ENCODE results near the gene CDH11.

- TF ChIP-seq EZH2 (IDR thresholded peaks at IDR 0.05; ENCODE audit: low read length, missing control alignments), result no peak
- TF ChIP-seq, protein P1, sequence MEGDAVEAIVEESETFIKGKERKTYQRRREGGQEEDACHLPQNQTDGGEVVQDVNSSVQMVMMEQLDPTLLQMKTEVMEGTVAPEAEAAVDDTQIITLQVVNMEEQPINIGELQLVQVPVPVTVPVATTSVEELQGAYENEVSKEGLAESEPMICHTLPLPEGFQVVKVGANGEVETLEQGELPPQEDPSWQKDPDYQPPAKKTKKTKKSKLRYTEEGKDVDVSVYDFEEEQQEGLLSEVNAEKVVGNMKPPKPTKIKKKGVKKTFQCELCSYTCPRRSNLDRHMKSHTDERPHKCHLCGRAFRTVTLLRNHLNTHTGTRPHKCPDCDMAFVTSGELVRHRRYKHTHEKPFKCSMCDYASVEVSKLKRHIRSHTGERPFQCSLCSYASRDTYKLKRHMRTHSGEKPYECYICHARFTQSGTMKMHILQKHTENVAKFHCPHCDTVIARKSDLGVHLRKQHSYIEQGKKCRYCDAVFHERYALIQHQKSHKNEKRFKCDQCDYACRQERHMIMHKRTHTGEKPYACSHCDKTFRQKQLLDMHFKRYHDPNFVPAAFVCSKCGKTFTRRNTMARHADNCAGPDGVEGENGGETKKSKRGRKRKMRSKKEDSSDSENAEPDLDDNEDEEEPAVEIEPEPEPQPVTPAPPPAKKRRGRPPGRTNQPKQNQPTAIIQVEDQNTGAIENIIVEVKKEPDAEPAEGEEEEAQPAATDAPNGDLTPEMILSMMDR (conservative IDR thresholded peaks at IDR 0.05 in 1 of 2, IDR thresholded peaks at IDR 0.05 in 1 of 2; ENCODE audit: low read depth in 1 of 2, low read length in 2 of 2), result no peak
These were observed 77.0 kb downstream of the CDH11 start for GRCh38 chr16:65044873-65045272.
